ENCODE measurements around the gene C11orf71.

The C11orf71 gene

DNA sequence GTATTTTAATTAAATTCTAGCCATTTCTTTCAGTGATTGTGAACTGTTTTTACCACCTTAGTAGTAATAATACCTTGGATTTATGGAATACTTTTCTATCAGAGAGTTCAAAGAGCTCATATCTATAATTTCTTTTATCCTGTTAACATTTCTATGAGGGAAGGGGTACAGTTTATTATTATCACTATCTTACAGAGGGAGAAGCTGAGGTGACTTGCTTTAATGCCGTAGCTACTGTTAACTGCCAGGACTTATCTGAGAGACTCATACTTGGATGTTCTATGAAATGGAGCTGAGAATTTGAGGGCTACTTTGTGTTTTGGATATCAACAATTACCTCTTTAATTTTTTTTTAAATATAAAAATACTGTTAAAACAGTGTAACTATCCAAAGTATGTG lies 42.2 kb upstream of the C11orf71 start:
- no peak for TF ChIP-seq CTCF (IDR thresholded peaks at IDR 0.05; ENCODE audit: low read depth, low read length)
- Histone ChIP-seq H3K4me3 (ENCODE audit: low read depth, low read length) (no peak overlapping the region), H3K27me3 (ENCODE audit: insufficient read depth, low read depth, severe bottlenecking) (no peaks in the 10 kb centered on the region), H3K27ac (no peak overlapping the region), H3K36me3 (peaks cover 3% of the 10 kb centered on the region; the same call in 1 of the 2 replicates), H3K9me3 (ENCODE audit: severe bottlenecking) (no peaks in the 10 kb centered on the region)
- DNase-seq: no peak

DNA sequence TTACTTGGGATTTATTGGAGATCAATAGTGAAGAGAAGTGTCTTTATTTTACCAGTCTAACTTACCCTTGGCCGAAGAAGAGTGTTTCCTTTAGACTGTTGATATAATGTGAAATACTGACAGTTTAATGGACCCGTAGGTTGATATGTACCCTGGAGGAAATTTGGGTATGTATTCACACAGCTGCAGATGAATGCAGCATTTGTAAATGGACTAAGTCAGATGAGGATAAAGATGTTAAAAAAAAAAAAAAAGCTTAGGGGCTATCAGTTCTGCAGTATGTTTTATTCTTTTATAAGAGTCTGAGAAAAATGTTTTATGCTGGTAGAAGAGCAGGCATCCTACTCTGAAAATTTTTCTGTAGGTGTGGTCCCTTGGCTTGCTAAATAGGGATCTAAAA lies 41.6 kb upstream of the C11orf71 start:
- DNase-seq: no peak
- H3K36me3 ChIP-seq: peaks cover 3% of the 10 kb centered on the region; the same call in 1 of the 2 replicates
- no peak for TF ChIP-seq CTCF (IDR thresholded peaks at IDR 0.05; ENCODE audit: low read depth, low read length)
- no peak overlapping the region for H3K4me3 ChIP-seq (ENCODE audit: low read depth, low read length)
- H3K27ac ChIP-seq: no peak overlapping the region
- H3K27me3 ChIP-seq (ENCODE audit: insufficient read depth, low read depth, severe bottlenecking): no peaks in the 10 kb centered on the region
- no peaks in the 10 kb centered on the region for H3K9me3 ChIP-seq (ENCODE audit: severe bottlenecking)

GRCh38 chr11:114440971-114441763 lies 40.9 kb upstream of the C11orf71 start:
- Histone ChIP-seq H3K27ac (no peak overlapping the region), H3K4me3 (ENCODE audit: low read depth, low read length) (no peak overlapping the region), H3K9me3 (ENCODE audit: severe bottlenecking) (no peaks in the 10 kb centered on the region), H3K27me3 (ENCODE audit: insufficient read depth, low read depth, severe bottlenecking) (no peaks in the 10 kb centered on the region), H3K36me3 (peaks cover 3% of the 10 kb centered on the region; the same call in 1 of the 2 replicates)
- no peak for TF ChIP-seq CTCF (IDR thresholded peaks at IDR 0.05; ENCODE audit: low read depth, low read length)
- DNase-seq: no peak

DNA sequence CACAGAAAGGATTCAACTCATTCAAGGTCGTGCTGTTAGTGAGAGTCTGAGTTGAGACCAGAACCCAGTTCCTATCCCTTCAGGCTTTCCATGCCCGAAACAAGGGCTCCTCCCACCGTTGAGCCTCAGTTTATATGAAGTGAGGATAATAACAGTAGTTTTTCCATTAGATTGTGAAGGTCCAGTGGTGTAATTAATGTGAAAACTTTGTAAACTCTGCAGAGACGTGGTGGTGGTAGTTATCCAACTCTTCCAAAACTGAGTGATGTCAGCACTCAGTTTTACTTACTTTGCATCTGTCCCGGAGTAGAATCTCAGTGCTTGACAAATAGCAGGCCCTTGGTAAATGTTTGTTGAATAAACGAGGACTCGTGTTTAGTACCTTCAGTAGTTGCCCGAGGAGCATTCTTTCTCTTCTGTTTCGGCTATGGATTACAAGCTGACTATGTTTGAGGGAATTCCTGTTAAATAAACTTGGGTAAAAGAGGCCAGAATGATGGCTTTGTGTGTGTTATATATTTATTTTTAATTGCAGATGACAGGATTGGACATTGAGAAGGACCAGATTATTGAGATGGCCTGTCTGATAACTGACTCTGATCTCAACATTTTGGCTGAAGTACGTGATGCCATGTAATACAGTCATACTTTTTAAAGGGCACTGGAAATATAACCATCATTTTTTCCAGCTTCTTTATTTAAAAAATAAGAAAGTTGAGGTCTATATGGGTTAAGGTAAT lies 40.0 kb upstream of the C11orf71 start:
- Histone ChIP-seq H3K27ac (no peak overlapping the region), H3K4me3 (ENCODE audit: low read depth, low read length) (peak overlapping the region; percentile 98), H3K36me3 (peaks cover 3% of the 10 kb centered on the region; the same call in 1 of the 2 replicates), H3K27me3 (ENCODE audit: insufficient read depth, low read depth, severe bottlenecking) (no peaks in the 10 kb centered on the region), H3K9me3 (ENCODE audit: severe bottlenecking) (no peaks in the 10 kb centered on the region)
- TF ChIP-seq CTCF (IDR thresholded peaks at IDR 0.05; ENCODE audit: low read depth, low read length): no peak
- DNase-seq: no peak

- Histone ChIP-seq H3K27ac (peak within 1 kb of the TSS; percentile 46), H3K9me3 (ENCODE audit: severe bottlenecking) (no peaks in the 10 kb centered on the region), H3K27me3 (ENCODE audit: insufficient read depth, low read depth, severe bottlenecking) (no peaks in the 10 kb centered on the region), H3K36me3 (peaks cover 3% of the 10 kb centered on the region; the same call in 1 of the 2 replicates), H3K4me3 (ENCODE audit: low read depth, low read length) (peak within 1 kb of the TSS; percentile 98)
- TF ChIP-seq CTCF (IDR thresholded peaks at IDR 0.05; ENCODE audit: low read depth, low read length): peak; percentile 58
- peak; percentile 95 for DNase-seq
Measured at GRCh38 chr11:114439229-114440120, 39.2 kb upstream of the C11orf71 start, which contains the start of gene REXO2. Gene REXO2, plus strand, starts transcription at chr11:114439467. Its CDS starts 62 bp downstream, at chr11:114439529.
